MCF 10A (cell line): Measurements from ENCODE around the gene SPAG7. TPM values are rescaled to one million over a fixed set of nuclear protein-coding genes. Genes with fewer than 3 reads are reported as not detected.

Experiments used
- BruUV-seq: library from RNA; stranded (reverse); fragments of 400-500 nt; replicated peaks from 2 replicates; lab custom pipeline; 2021; lab: Mats Ljungman, UMichigan
- CTCF ChIA-PET: fragments of 300-600 bp; sonication (Branson Sonifier 250); formaldehyde crosslinking; extraction: SDS; loops from one replicate; lab custom pipeline; 2021; ENCODE audit warnings: antibody characterized with exemption, inconsistent platforms; lab: Yijun Ruan, JAX
- POLR2A ChIA-PET: fragments of 300-600, 350-650 bp; sonication (Branson Sonifier 250); formaldehyde crosslinking; extraction: SDS; loops from one replicate; lab custom pipeline; 2020; ENCODE audit warnings: antibody characterized with exemption, inconsistent platforms; lab: Yijun Ruan, JAX
- DNase-seq: peaks from one replicate; pipeline ENCODE4 v3.0.0-alpha.2; 2018; ENCODE audit not compliant: unreplicated experiment
- H3K27ac Mint-ChIP-seq: one replicate; pipeline ENCODE4 v1.8.0; 2022; ENCODE audit warnings: mild to moderate bottlenecking, low read depth, mixed read lengths; ENCODE audit not compliant: unreplicated experiment
- H3K27me3 Mint-ChIP-seq: one replicate; pipeline ENCODE4 v1.8.0; 2022; ENCODE audit warnings: mixed read lengths; ENCODE audit not compliant: insufficient read depth, unreplicated experiment
- H3K36me3 Mint-ChIP-seq: one replicate; pipeline ENCODE4 v1.8.0; 2022; ENCODE audit warnings: mild to moderate bottlenecking, moderate library complexity, mixed read lengths; ENCODE audit not compliant: insufficient read depth, unreplicated experiment
- H3K4me1 Mint-ChIP-seq: one replicate; pipeline ENCODE4 v1.8.0; 2022; ENCODE audit warnings: mixed read lengths; ENCODE audit not compliant: insufficient read depth, unreplicated experiment
- H3K4me3 Mint-ChIP-seq: one replicate; pipeline ENCODE4 v1.8.0; 2022; ENCODE audit warnings: mild to moderate bottlenecking, moderate library complexity, mixed read lengths; ENCODE audit not compliant: unreplicated experiment
- H3K9me3 Mint-ChIP-seq: one replicate; pipeline ENCODE4 v1.8.0; 2022; ENCODE audit warnings: mixed read lengths; ENCODE audit not compliant: unreplicated experiment
- CTCF ChIP-seq: fragments of 200-600 bp; IDR thresholded peaks from one replicate; pipeline ENCODE4 v1.8.0; 2022; ENCODE audit warnings: antibody characterized with exemption, mild to moderate bottlenecking; ENCODE audit not compliant: unreplicated experiment
- intact Hi-C: fragments of 100-400 bp; cut with micrococcal nuclease; formaldehyde crosslinking; loops from 2 replicates; pipeline ENCODE4 v1.14.1; 2022
- total RNA-seq: library from RNA; stranded (reverse); gene quantifications from 2 replicates; pipeline ENCODE4 v1.2.3, GENCODE V29; 2022

The SPAG7 gene
- total RNA-seq, 1 experiment from 2014 or later: 112 TPM

- no TSS peak for BruUV-seq
- POLR2A ChIA-PET: interaction anchor here (1.5 to 13.3 kb wide), 2 partner anchors 12 to 26 kb away, joined by 5 to 639 read pairs; partner anchors contain the start of genes ENO3, PFN1, RNF167 and SLC25A11
- peaks cover 15% of the 10 kb centered on the region for H3K4me1 Mint-ChIP-seq
- no peak overlapping the region for H3K27ac Mint-ChIP-seq
- intact Hi-C loops: no loop called here
- CTCF ChIA-PET: interaction anchor here (0.7 to 1.6 kb wide), 3 partner anchors 8 to 88 kb away, joined by 3 to 6 read pairs (median 4); partner anchors contain the start of gene CAMTA2
- TF ChIP-seq CTCF: no peak
- DNase-seq: no peak
- peaks cover 78% of the 10 kb centered on the region for H3K36me3 Mint-ChIP-seq
- no peaks in the 10 kb centered on the region for H3K9me3 Mint-ChIP-seq
- no peak overlapping the region for H3K4me3 Mint-ChIP-seq
- no peaks in the 10 kb centered on the region for H3K27me3 Mint-ChIP-seq
These were observed 6.6 kb upstream of the SPAG7 start for GRCh38 chr17:4974115-4974670.

GRCh38 chr17:4973256-4974114 lies 5.9 kb upstream of the SPAG7 start:
- BruUV-seq: no TSS peak
- intact Hi-C loops: no loop called here
- no peak overlapping the region for H3K4me3 Mint-ChIP-seq
- H3K27ac Mint-ChIP-seq: no peak overlapping the region
- H3K36me3 Mint-ChIP-seq: peaks cover 71% of the 10 kb centered on the region
- ChIA-PET POLR2A (interaction anchor here (1.5 to 13.3 kb wide), 2 partner anchors 13 to 25 kb away, joined by 5 to 639 read pairs; partner anchors contain the start of genes ENO3, PFN1, RNF167 and SLC25A11), CTCF (no interaction called here)
- no peak for TF ChIP-seq CTCF
- H3K4me1 Mint-ChIP-seq: peaks cover 15% of the 10 kb centered on the region
- H3K27me3 Mint-ChIP-seq: no peaks in the 10 kb centered on the region
- DNase-seq: no peak
- H3K9me3 Mint-ChIP-seq: no peaks in the 10 kb centered on the region

GRCh38 chr17:4972752-4973151 lies 5.1 kb upstream of the SPAG7 start:
- H3K4me3 Mint-ChIP-seq: no peak overlapping the region
- DNase-seq: no peak
- H3K4me1 Mint-ChIP-seq: peaks cover 15% of the 10 kb centered on the region
- no peaks in the 10 kb centered on the region for H3K9me3 Mint-ChIP-seq
- H3K27ac Mint-ChIP-seq: peak overlapping the region; percentile 68
- intact Hi-C loops: no loop called here
- H3K36me3 Mint-ChIP-seq: peaks cover 64% of the 10 kb centered on the region
- CTCF ChIA-PET: interaction anchor here (0.8 to 0.9 kb wide), 2 partner anchors 8 to 89 kb away, joined by 4 read pairs; no protein-coding TSS in a partner anchor
- no peaks in the 10 kb centered on the region for H3K27me3 Mint-ChIP-seq
- POLR2A ChIA-PET: interaction anchor here (13.3 kb wide), 1 partner anchor 24 kb away, joined by 639 read pairs; the partner anchor contains the start of genes ENO3, PFN1, RNF167 and SLC25A11
- no TSS peak for BruUV-seq
- TF ChIP-seq CTCF: no peak

- no peaks in the 10 kb centered on the region for H3K9me3 Mint-ChIP-seq
- H3K27me3 Mint-ChIP-seq: no peaks in the 10 kb centered on the region
- peaks cover 59% of the 10 kb centered on the region for H3K36me3 Mint-ChIP-seq
- POLR2A ChIA-PET: interaction anchor here (13.3 kb wide), 1 partner anchor 24 kb away, joined by 639 read pairs; the partner anchor contains the start of genes ENO3, PFN1, RNF167 and SLC25A11
- intact Hi-C loops: no loop called here
- DNase-seq: no peak
- H3K4me1 Mint-ChIP-seq: peaks cover 15% of the 10 kb centered on the region
- H3K4me3 Mint-ChIP-seq: no peak overlapping the region
- BruUV-seq: no TSS peak
- CTCF ChIA-PET: interaction anchor here (0.6 to 0.9 kb wide), 3 partner anchors 8 to 91 kb away, joined by 4 to 5 read pairs (median 4); no protein-coding TSS in a partner anchor
- no peak for TF ChIP-seq CTCF
- H3K27ac Mint-ChIP-seq: peak overlapping the region; percentile 68
These were observed 4.7 kb upstream of the SPAG7 start for GRCh38 chr17:4972322-4972721.
